Smooth muscle cell (in vitro differentiated cells): ENCODE results near the gene AFAP1. TPM values are rescaled to one million over a fixed set of nuclear protein-coding genes. Genes with fewer than 3 reads are reported as not detected.
A peak's percentile ranks its signal among the peaks of the same experiment; 100 is the strongest.

ENCODE experiments used
- DNase-seq: peaks from one replicate; lab custom pipeline; 2025; ENCODE audit not compliant: unreplicated experiment; lab: John Stamatoyannopoulos, UW
- H2AFZ ChIP-seq: fragments of 200-600 bp; sonication (generic); 2 replicates; pipeline ENCODE4 v1.6.0; 2016; ENCODE audit warnings: antibody characterized with exemption, low read depth, mild to moderate bottlenecking
- H3F3A ChIP-seq: fragments of 200-600 bp; sonication (generic); 2 replicates; pipeline ENCODE4 v1.6.0; 2017; ENCODE audit warnings: antibody characterized with exemption, low read depth
- H3K27ac ChIP-seq: fragments of 200-600 bp; sonication (generic); 2 replicates; pipeline ENCODE4 v1.5.1; 2016; ENCODE audit warnings: low read depth, mild to moderate bottlenecking
- H3K27me3 ChIP-seq: fragments of 200-600 bp; sonication (generic); 2 replicates; pipeline ENCODE4 v1.6.1; 2016; ENCODE audit warnings: low read depth, mild to moderate bottlenecking
- H3K36me3 ChIP-seq: fragments of 200-600 bp; sonication (generic); 2 replicates; pipeline ENCODE4 v1.5.1; 2016; ENCODE audit warnings: low read depth
- H3K4me1 ChIP-seq: fragments of 200-600 bp; sonication (generic); 2 replicates; pipeline ENCODE4 v1.5.1; 2016; ENCODE audit warnings: low read depth
- H3K4me2 ChIP-seq: fragments of 200-600 bp; sonication (generic); 2 replicates; pipeline ENCODE4 v1.6.0; 2016; ENCODE audit warnings: mild to moderate bottlenecking
- H3K4me3 ChIP-seq: fragments of 200-600 bp; sonication (generic); 2 replicates; pipeline ENCODE4 v1.5.1; 2016; ENCODE audit warnings: mild to moderate bottlenecking
- H3K79me2 ChIP-seq: fragments of 200-600 bp; sonication (generic); 2 replicates; pipeline ENCODE4 v1.6.0; 2016; ENCODE audit warnings: low read depth, mild to moderate bottlenecking
- H3K9ac ChIP-seq: fragments of 200-600 bp; sonication (generic); 2 replicates; pipeline ENCODE4 v1.6.0; 2016; ENCODE audit warnings: low read depth
- H3K9me3 ChIP-seq: fragments of 200-600 bp; sonication (generic); replicated peaks from 2 replicates; pipeline ENCODE4 v1.5.1; 2016; ENCODE audit warnings: low read depth
- H4K20me1 ChIP-seq: fragments of 200-600 bp; sonication (generic); 2 replicates; pipeline ENCODE4 v1.6.0; 2016; ENCODE audit warnings: low read depth
- CTCF ChIP-seq: fragments of 200-600 bp; sonication (generic); IDR thresholded peaks from 2 replicates; pipeline ENCODE4 v1.5.1; 2017; ENCODE audit warnings: borderline replicate concordance, mild to moderate bottlenecking, antibody characterized with exemption; ENCODE audit not compliant: insufficient read depth, poor library complexity, severe bottlenecking
- WGBS: methylation state at CpG from one replicate; pipeline ENCODE4 v1.1.7; 2016; ENCODE audit warnings: low lambda C conversion rate; 5-methylcytosine and 5-hydroxymethylcytosine counted together
- polyA plus RNA-seq: library from polyadenylated mRNA; unstranded; fragments of >200 nt; fragmentation: Nextera tagmentation; extraction: Ambion mirVana; gene quantifications from 2 replicates; pipeline ENCODE4 v1.2.1, GENCODE V29; 2016
- total RNA-seq: library from RNA; depleted of rRNA; stranded (reverse); fragments of >200 nt; gene quantifications from 2 replicates; pipeline ENCODE4 v1.2.3, GENCODE V29; 2014

The AFAP1 gene
- total and polyA plus RNA-seq, 2 experiments from 2014 or later = 12.6 to 24.8 TPM

- peak overlapping the region; percentile 27 for H3K4me2 ChIP-seq
- H3K4me1 ChIP-seq = peaks cover 17% of the 10 kb centered on the region
- 58% methylated on average over 13 of the region's 13 CpGs for WGBS
- peak overlapping the region; percentile 33 for H3K27ac ChIP-seq
- TF ChIP-seq CTCF = no peak
- no peak overlapping the region for H3K4me3 ChIP-seq
- H3F3A ChIP-seq = peaks cover 20% of the 10 kb centered on the region
- H3K9ac ChIP-seq = peak overlapping the region; percentile 23
- peaks cover 22% of the 10 kb centered on the region for H3K79me2 ChIP-seq
- H4K20me1 ChIP-seq = no peaks in the 10 kb centered on the region
- no peaks in the 10 kb centered on the region for H3K27me3 ChIP-seq
- H2AFZ ChIP-seq = no peak overlapping the region
- H3K36me3 ChIP-seq = peaks cover 2% of the 10 kb centered on the region
- DNase-seq = no peak
- no peaks in the 10 kb centered on the region for H3K9me3 ChIP-seq
Measured at GRCh38 chr4:7838136-7838782, 101.4 kb downstream of the AFAP1 start.

GRCh38 chr4:7837597-7838135 lies 102.0 kb downstream of the AFAP1 start:
- Histone ChIP-seq H3K9me3 (no peaks in the 10 kb centered on the region), H2AFZ (no peak overlapping the region), H3K9ac (peak overlapping the region; percentile 23), H3K79me2 (peaks cover 22% of the 10 kb centered on the region), H3K4me2 (peak overlapping the region; percentile 27), H3K27ac (peak overlapping the region; percentile 33), H4K20me1 (no peaks in the 10 kb centered on the region), H3K4me3 (no peak overlapping the region), H3K36me3 (peaks cover 2% of the 10 kb centered on the region), H3K27me3 (no peaks in the 10 kb centered on the region), H3K4me1 (peaks cover 17% of the 10 kb centered on the region), H3F3A (peaks cover 15% of the 10 kb centered on the region)
- 81% methylated on average over 6 of the region's 6 CpGs for WGBS
- TF ChIP-seq CTCF = no peak
- DNase-seq = no peak

GRCh38 chr4:7831858-7832730 lies 107.6 kb downstream of the AFAP1 start:
- no peak for TF ChIP-seq CTCF
- peaks cover 33% of the 10 kb centered on the region for H3K79me2 ChIP-seq
- peak overlapping the region; percentile 84 for H3K9ac ChIP-seq
- H3F3A ChIP-seq = peaks cover 31% of the 10 kb centered on the region
- peak overlapping the region; percentile 92 for H3K27ac ChIP-seq
- H3K4me3 ChIP-seq = no peak overlapping the region
- 89% methylated on average over 14 of the region's 14 CpGs for WGBS
- H3K36me3 ChIP-seq = peaks cover 2% of the 10 kb centered on the region
- no peak overlapping the region for H2AFZ ChIP-seq
- no peaks in the 10 kb centered on the region for H3K9me3 ChIP-seq
- H4K20me1 ChIP-seq = no peaks in the 10 kb centered on the region
- no peaks in the 10 kb centered on the region for H3K27me3 ChIP-seq
- H3K4me1 ChIP-seq = peaks cover 13% of the 10 kb centered on the region
- H3K4me2 ChIP-seq = peak overlapping the region; percentile 38
- no peak for DNase-seq
